Stimulated activated CD8-positive, alpha-beta memory T cell treated with anti-CD3 and anti-CD28 coated beads, Interleukin-12 subunit alpha, Interleukin-12 subunit beta, amount 100 ng/mL, for 4 hours (primary cell): Measurements from ENCODE around the gene VCX3A.
"Not testable (repeated sequence)": the region's sequence is repeated elsewhere in the genome, so short reads cannot be mapped to it uniquely, and the experiment has no call there.

Source experiments
- DNase-seq: peaks from one replicate; pipeline ENCODE4 v3.0.0-alpha.2; 2020; ENCODE audit warnings: low read depth

VCX3A gene

DNA sequence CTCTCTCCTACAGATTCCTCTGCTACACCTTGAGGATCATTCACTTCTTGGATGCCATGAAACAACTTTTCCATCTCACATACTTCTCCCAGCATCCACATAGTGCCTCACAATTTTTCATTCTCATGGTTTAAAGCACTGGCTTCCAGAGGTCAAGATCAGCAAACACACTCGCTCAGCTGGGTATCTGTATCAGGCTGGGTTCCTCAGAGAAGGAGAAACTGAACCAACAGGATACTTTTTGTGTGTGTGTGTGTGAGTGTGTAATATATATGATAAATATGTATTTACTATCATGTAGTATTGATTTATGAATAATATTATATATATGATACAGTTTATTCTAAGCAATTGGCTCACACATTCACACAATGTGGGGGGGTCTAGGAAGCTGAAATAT lies at the start of gene VCX3A:
Gene VCX3A (minus strand): TSS at position 101 of the 400 bp plus-strand sequence. CDS start 621 bp downstream, outside the sequence.
- not testable (repeated sequence) for DNase-seq

GRCh38 chrX:6574762-6575161 lies 39.8 kb upstream of the VCX3A start:
- no peak for DNase-seq

DNA sequence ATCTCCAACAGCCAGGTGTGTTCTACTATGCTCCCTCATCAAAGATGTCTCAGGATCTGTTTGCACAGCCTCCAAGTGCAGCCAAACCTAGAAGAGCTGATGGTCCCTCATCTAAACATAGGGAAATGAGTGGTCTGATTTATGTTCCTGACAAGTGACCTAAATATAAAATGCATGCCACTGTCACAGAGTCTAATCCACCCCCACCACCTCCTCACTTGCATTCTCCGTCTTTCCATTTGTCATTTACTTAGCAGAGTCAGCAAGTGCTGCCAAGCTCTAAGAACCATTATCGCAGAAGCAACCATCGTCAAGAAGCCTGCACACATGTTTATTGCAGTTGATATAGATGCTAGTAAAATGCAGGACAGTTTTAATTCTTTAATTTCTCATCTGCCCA lies 33.1 kb upstream of the VCX3A start:
- no peak for DNase-seq

DNA sequence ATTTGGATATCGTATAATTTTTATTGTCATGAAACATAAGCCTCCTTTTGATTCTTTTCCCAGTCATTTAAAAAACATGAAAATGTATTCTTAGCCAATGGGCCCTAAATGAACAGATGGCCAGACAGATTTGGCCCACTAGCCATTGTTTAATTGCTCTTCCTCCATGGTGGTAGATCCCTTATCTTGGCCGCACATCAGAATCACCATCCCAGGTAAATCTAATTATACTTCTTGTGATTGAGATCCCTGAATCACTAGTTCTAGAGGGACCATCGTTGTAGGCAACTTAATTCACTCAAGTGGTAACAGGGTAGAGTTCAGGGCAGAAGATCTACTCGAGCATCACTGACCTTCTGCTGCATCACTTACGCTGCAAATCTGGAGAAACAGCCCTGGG lies 24.1 kb upstream of the VCX3A start:
- DNase-seq = no peak

DNA sequence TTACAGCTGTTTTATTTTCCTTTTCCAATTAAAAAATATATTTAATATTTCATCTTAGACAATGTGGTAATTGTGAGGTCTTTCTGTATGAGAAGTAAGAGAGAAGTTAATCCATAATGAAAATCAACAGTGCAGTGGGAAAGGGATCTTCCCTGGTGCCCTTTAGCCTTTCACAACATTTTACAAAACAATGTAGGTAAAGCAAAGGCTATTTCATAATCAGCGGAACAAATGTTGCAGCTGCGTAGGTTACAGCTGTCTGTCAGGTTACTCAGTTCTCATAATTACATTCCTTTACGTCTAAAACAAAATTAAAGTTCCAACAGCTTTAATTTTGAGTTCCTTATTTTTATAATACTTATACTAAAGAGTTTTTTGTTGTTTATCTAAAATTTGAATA lies 22.8 kb upstream of the VCX3A start:
- DNase-seq = no peak

DNA sequence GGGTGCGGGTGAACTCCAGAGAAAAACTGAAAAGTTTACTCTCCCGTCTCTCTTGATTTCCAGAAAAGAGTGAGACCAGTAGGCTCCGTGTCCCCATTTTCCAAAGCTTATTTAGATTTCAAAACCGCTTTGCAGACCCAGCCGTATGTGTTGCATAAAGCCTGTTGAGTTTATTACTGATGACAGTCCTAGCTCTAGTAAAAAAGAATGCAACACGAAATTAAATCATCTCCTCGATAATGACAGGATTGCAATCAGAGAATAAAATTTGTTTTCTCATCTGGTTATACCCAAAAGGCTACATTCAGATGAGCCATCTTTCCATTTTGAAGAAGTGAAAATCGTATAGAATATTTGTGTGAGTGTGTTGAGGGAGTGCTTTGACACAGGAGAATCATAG lies 16.1 kb upstream of the VCX3A start:
- DNase-seq = no peak

DNA sequence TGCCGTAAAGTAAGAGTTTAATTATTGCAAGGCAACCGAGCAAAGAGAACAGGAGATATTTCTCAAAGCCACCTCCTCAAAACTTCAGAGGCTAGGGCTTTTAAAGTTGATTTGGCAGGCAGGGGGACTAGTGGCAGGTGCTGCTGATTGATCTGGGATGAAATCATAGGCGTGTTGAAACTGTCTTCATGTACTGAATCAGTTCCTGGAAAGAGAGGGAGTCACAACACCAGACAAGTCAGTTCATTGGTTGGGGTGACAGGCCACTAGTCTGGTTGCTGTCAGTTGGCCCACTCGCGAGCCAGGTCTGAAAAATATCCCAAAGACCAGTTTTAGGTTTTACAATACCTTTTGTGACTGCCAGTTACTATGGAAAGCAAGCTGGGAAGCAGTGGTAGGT lies 10.8 kb upstream of the VCX3A start:
- DNase-seq = no peak

GRCh38 chrX:6526564-6527136 lies 8.3 kb downstream of the VCX3A start:
- DNase-seq = no peak

- no peak for DNase-seq
Observed at GRCh38 chrX:6517376-6517775, 17.5 kb downstream of the VCX3A start.

GRCh38 chrX:6506444-6506843 lies 28.5 kb downstream of the VCX3A start:
- DNase-seq = no peak

- no peak for DNase-seq
Observed at GRCh38 chrX:6505960-6506359, 29.0 kb downstream of the VCX3A start.

DNA sequence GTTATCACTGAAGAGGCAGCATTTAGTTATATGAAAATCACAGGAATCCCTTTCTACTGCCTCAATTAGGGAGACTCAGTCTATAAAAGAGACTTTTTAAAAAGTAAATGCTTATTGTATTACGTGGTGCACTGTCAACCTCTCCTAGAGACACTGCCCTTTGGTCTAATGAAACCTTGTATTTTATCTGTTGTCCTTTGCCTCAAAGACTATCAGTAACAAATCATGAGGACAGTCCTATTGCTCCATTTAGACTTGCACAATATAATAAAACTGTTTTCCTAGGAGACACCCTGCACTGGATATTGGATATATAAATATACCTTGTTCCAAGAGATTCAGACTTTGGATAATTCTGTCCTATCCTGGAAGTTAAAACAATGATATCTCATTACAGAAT lies 34.2 kb downstream of the VCX3A start:
- DNase-seq = no peak

GRCh38 chrX:6498324-6498723 lies 36.6 kb downstream of the VCX3A start:
- no peak for DNase-seq
